Measurements from ENCODE around the gene SAMHD1. TPM values are rescaled to one million over a fixed set of nuclear protein-coding genes. Genes with fewer than 3 reads are reported as not detected.
"Not testable (repeated sequence)": the region's sequence is repeated elsewhere in the genome, so short reads cannot be mapped to it uniquely, and the experiment has no call there.

Gene SAMHD1
- total RNA-seq, 1 experiment from 2014 or later, result 10.2 TPM

DNA sequence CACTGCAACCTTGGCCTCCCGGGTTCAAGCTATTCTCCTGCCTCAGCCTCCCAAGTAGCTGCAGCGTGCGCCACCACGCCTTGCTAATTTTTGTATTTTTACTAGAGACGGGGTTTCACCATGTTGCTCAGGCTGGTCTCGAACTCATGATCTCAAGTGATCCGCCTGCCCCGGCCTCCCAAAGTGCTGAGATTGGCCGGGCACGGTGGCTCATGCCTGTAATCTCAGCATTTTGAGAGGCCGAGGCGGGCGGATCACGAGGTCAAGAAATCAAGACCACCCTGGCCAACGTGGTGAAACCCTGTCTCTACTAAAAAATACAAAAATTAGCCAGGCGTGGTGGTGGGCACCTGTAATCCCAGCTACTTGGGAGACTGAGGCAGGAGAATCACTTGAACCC, 17.9 kb downstream of the SAMHD1 start:
- DNase-seq; H3K27me3 ChIP-seq (ENCODE audit: control insufficient read depth, insufficient read depth, low read length); H3K36me3 ChIP-seq (replicated peaks; ENCODE audit: control insufficient read depth, insufficient read depth, low read length); H3K4me3 ChIP-seq (ENCODE audit: insufficient read depth, low read depth, low read length): not testable (repeated sequence)

GRCh38 chr20:36932476-36933426, 18.8 kb downstream of the SAMHD1 start:
- Histone ChIP-seq H3K4me3 (ENCODE audit: insufficient read depth, low read depth, low read length) (no peak overlapping the region), H3K27me3 (ENCODE audit: control insufficient read depth, insufficient read depth, low read length) (no peaks in the 10 kb centered on the region), H3K36me3 (replicated peaks; ENCODE audit: control insufficient read depth, insufficient read depth, low read length) (peaks cover 4% of the 10 kb centered on the region)
- no peak for DNase-seq

GRCh38 chr20:36932067-36932466, 19.4 kb downstream of the SAMHD1 start:
- DNase-seq; H3K36me3 ChIP-seq (replicated peaks; ENCODE audit: control insufficient read depth, insufficient read depth, low read length); H3K4me3 ChIP-seq (ENCODE audit: insufficient read depth, low read depth, low read length); H3K27me3 ChIP-seq (ENCODE audit: control insufficient read depth, insufficient read depth, low read length): not testable (repeated sequence)

DNA sequence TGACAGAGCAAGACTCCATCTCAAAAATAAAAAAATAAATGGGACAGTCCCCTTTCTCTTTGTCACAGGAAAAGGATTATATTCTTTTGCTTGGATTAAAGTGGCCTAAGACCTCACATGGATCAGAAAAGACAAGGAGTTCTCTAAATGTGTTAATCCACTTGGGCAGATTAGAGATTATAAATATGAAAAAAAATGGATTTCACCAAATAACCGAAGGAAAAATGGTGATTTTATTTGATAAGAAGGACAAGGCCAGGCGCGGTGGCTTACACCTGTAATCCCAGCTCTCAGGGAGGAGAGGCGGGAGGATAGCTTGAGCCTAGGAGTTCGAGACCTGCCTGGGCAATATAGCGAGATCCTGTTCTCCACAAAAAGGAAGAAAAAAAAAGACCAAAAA, 21.8 kb downstream of the SAMHD1 start:
- Histone ChIP-seq H3K27me3 (ENCODE audit: control insufficient read depth, insufficient read depth, low read length) (no peaks in the 10 kb centered on the region), H3K36me3 (replicated peaks; ENCODE audit: control insufficient read depth, insufficient read depth, low read length) (peaks cover 6% of the 10 kb centered on the region)

GRCh38 chr20:36929290-36929689, 22.2 kb downstream of the SAMHD1 start:
- H3K4me3 ChIP-seq (ENCODE audit: insufficient read depth, low read depth, low read length), result no peak overlapping the region
- DNase-seq, result no peak
- H3K27me3 ChIP-seq (ENCODE audit: control insufficient read depth, insufficient read depth, low read length), result no peaks in the 10 kb centered on the region
- peaks cover 4% of the 10 kb centered on the region for H3K36me3 ChIP-seq (replicated peaks; ENCODE audit: control insufficient read depth, insufficient read depth, low read length)

More for the DNA sequence above, 21.8 kb downstream of the SAMHD1 start:
- DNase-seq, result no peak
- H3K4me3 ChIP-seq (ENCODE audit: insufficient read depth, low read depth, low read length), result no peak overlapping the region

DNA sequence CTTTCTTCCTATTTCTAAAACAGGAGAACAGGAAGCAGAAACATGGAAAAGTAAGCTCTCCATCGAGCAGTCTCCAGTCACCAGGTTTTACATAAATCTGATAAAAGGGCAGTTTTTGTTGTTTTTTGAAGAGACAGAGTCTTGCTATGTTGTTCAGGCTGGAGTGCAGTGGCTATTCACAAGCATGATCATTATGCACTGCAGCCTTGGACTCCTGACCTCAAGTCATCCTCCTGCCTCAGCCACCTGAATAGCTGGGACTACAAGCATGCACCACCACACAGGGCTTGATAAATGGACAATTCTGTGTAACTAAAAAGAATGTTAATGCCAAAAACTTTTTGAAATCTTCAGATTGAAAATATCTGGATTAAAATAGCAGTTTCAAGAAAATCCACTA, 23.8 kb downstream of the SAMHD1 start:
- Histone ChIP-seq H3K36me3 (replicated peaks; ENCODE audit: control insufficient read depth, insufficient read depth, low read length) (peaks cover 8% of the 10 kb centered on the region), H3K27me3 (ENCODE audit: control insufficient read depth, insufficient read depth, low read length) (no peaks in the 10 kb centered on the region), H3K4me3 (ENCODE audit: insufficient read depth, low read depth, low read length) (no peak overlapping the region)
- no peak for DNase-seq

DNA sequence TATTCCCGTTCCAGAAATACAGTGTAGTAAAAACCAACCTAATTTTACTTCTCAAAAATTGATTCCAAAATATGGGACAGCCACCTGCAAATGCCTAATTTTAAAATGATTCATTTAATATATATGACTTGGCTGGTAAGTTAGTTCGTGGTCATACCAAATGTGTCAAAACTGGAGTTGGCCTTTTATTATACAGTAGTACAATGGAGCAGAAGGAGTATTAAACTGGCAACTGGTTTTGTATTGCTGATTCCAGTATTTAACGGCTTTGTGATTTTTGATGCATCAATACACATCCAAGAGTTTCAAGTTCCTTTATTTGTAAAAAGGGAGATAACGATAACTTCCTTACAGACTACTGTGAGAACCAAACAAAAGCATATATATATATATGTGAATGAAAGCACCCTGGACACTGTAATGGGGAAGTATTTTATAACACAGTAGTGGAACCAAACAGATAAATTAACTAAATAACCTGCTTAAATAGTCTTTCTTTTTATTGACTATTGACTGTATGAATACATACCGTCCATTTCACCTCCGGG, 24.8 kb downstream of the SAMHD1 start:
- peaks cover 8% of the 10 kb centered on the region for H3K36me3 ChIP-seq (replicated peaks; ENCODE audit: control insufficient read depth, insufficient read depth, low read length)
- no peak overlapping the region for H3K4me3 ChIP-seq (ENCODE audit: insufficient read depth, low read depth, low read length)
- no peak for DNase-seq
- no peaks in the 10 kb centered on the region for H3K27me3 ChIP-seq (ENCODE audit: control insufficient read depth, insufficient read depth, low read length)

- no peak for DNase-seq
Observed at GRCh38 chr20:36925234-36925633, 26.3 kb downstream of the SAMHD1 start.

GRCh38 chr20:36924167-36925045, 27.1 kb downstream of the SAMHD1 start:
- Histone ChIP-seq H3K4me3 (ENCODE audit: insufficient read depth, low read depth, low read length) (no peak overlapping the region), H3K27me3 (ENCODE audit: control insufficient read depth, insufficient read depth, low read length) (no peaks in the 10 kb centered on the region), H3K36me3 (replicated peaks; ENCODE audit: control insufficient read depth, insufficient read depth, low read length) (peaks cover 8% of the 10 kb centered on the region)
- no peak for DNase-seq

More at GRCh38 chr20:36925234-36925633, 26.3 kb downstream of the SAMHD1 start:
- Histone ChIP-seq H3K36me3 (replicated peaks; ENCODE audit: control insufficient read depth, insufficient read depth, low read length) (peaks cover 8% of the 10 kb centered on the region), H3K27me3 (ENCODE audit: control insufficient read depth, insufficient read depth, low read length) (no peaks in the 10 kb centered on the region), H3K4me3 (ENCODE audit: insufficient read depth, low read depth, low read length) (no peak overlapping the region)

- no peak for DNase-seq
- Histone ChIP-seq H3K36me3 (replicated peaks; ENCODE audit: control insufficient read depth, insufficient read depth, low read length) (peaks cover 7% of the 10 kb centered on the region), H3K27me3 (ENCODE audit: control insufficient read depth, insufficient read depth, low read length) (no peaks in the 10 kb centered on the region), H3K4me3 (ENCODE audit: insufficient read depth, low read depth, low read length) (no peak overlapping the region)
Observed at GRCh38 chr20:36920334-36920730, 31.2 kb downstream of the SAMHD1 start.

DNA sequence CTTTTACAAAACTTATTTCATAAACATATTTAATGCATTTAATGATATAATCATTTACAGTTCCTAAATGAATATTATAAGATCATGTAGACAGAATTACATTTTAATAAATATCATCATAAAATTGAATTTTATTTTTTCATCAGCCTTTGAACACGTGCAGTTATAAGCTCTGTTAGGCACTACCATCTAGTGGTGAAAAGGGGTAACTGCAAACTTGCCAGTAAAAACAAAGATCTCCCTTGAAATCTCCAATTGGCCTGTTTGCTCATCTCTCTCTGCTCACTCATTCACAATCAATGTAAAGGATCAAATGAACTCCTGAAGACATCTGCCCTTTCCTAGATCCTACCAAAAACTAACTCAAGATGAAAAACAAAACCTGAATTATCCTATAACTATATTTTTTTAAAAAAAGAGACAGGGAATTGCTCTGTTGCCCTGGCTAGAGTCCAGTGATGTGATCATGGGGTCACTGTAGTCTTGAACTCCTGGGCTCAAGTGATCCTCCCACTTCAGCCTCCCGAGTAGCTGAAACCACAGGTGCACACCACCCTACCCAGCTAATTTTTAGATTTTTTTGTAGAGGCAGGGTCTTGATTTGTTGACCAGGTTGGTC, 31.7 kb downstream of the SAMHD1 start:
- Histone ChIP-seq H3K36me3 (replicated peaks; ENCODE audit: control insufficient read depth, insufficient read depth, low read length) (peaks cover 8% of the 10 kb centered on the region), H3K27me3 (ENCODE audit: control insufficient read depth, insufficient read depth, low read length) (no peaks in the 10 kb centered on the region), H3K4me3 (ENCODE audit: insufficient read depth, low read depth, low read length) (no peak overlapping the region)
- peak; percentile 60 for DNase-seq

GRCh38 chr20:36917943-36918342, 33.6 kb downstream of the SAMHD1 start:
- Histone ChIP-seq H3K27me3 (ENCODE audit: control insufficient read depth, insufficient read depth, low read length) (no peaks in the 10 kb centered on the region), H3K4me3 (ENCODE audit: insufficient read depth, low read depth, low read length) (no peak overlapping the region), H3K36me3 (replicated peaks; ENCODE audit: control insufficient read depth, insufficient read depth, low read length) (0 out of 2 replicates have a peak, but pooled peaks cover 4% of the 10 kb centered on the region)
- DNase-seq, result no peak

- Histone ChIP-seq H3K36me3 (replicated peaks; ENCODE audit: control insufficient read depth, insufficient read depth, low read length) (0 out of 2 replicates have a peak, but pooled peaks cover 4% of the 10 kb centered on the region), H3K27me3 (ENCODE audit: control insufficient read depth, insufficient read depth, low read length) (no peaks in the 10 kb centered on the region), H3K4me3 (ENCODE audit: insufficient read depth, low read depth, low read length) (no peak overlapping the region)
- DNase-seq, result no peak
Observed at GRCh38 chr20:36917240-36917639, 34.3 kb downstream of the SAMHD1 start.

- H3K36me3 ChIP-seq (replicated peaks; ENCODE audit: control insufficient read depth, insufficient read depth, low read length), result 0 out of 2 replicates have a peak, but pooled peaks cover 4% of the 10 kb centered on the region
- H3K27me3 ChIP-seq (ENCODE audit: control insufficient read depth, insufficient read depth, low read length), result no peaks in the 10 kb centered on the region
- DNase-seq, result no peak
- no peak overlapping the region for H3K4me3 ChIP-seq (ENCODE audit: insufficient read depth, low read depth, low read length)
Observed at GRCh38 chr20:36916199-36916598, 35.3 kb downstream of the SAMHD1 start.

Measured in H7 (cell line).